Measurements from ENCODE around the gene TXLNB.
"Not testable (repeated sequence)": the region's sequence is repeated elsewhere in the genome, so short reads cannot be mapped to it uniquely, and the experiment has no call there.

DNA sequence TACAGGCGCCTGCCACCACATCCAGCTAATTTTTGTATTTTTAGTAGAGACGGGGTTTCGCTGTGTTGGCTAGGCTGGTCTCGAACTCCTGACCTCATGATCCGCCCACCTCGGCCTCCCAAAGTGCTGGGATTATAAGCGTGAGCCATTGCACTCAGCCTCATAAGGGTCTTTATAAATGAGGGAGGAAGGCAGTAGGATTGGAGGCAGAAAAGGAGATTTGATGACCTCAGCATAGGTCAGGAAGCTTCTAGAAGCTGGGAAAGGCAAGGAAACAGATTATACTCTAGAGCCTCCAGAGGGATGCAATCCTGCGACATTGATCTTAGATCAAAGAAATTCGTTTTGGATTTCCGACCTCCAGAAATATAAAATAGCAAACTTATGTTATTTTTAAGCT lies 1.4 kb upstream of the TXLNB start:
- not testable (repeated sequence) for TF ChIP-seq CTCF (IDR thresholded peaks at IDR 0.05; ENCODE audit: low read length); EZH2 (IDR thresholded peaks at IDR 0.05; ENCODE audit: borderline replicate concordance, low read length)
